HEK293T (cell line): ENCODE data around the gene GAL3ST2.

Experiments used
- CTCF ChIA-PET: fragments of 350-600 bp; formaldehyde crosslinking; extraction: SDS; loops from one replicate; lab custom pipeline; 2021; ENCODE audit warnings: antibody characterized with exemption, inconsistent platforms; lab: Yijun Ruan, JAX
- POLR2A ChIA-PET: fragments of 350-600 bp; formaldehyde crosslinking; extraction: SDS; loops from one replicate; lab custom pipeline; 2020; ENCODE audit warnings: antibody characterized with exemption, inconsistent platforms; lab: Yijun Ruan, JAX
- DNase-seq: peaks from one replicate; pipeline ENCODE4 v3.0.0; 2012; ENCODE audit warnings: mixed read lengths; ENCODE audit errors: extremely low spot score
- ARNT ChIP-seq: fragments of 450-650 bp; IDR thresholded peaks from 2 replicates; pipeline ENCODE4 v1.6.1; 2017; ENCODE audit warnings: mild to moderate bottlenecking
- BHLHE40 ChIP-seq: fragments of 450-650 bp; IDR thresholded peaks from 2 replicates; pipeline ENCODE4 v1.6.1; 2016; ENCODE audit warnings: mild to moderate bottlenecking, moderate library complexity, borderline replicate concordance
- CTBP1 ChIP-seq: fragments of 450-650 bp; IDR thresholded peaks from 2 replicates; pipeline ENCODE4 v1.6.1; 2016; ENCODE audit warnings: borderline replicate concordance
- ELF4 ChIP-seq: fragments of 450-650 bp; IDR thresholded peaks from 2 replicates; pipeline ENCODE4 v1.6.1; 2017; ENCODE audit warnings: antibody characterized with exemption
- FOXA1 ChIP-seq: fragments of 450-650 bp; IDR thresholded peaks from 2 replicates; pipeline ENCODE4 v1.6.1; 2016; ENCODE audit warnings: mild to moderate bottlenecking
- FOXK2 ChIP-seq: fragments of 450-650 bp; IDR thresholded peaks from 2 replicates; pipeline ENCODE4 v1.6.1; 2016; ENCODE audit warnings: mild to moderate bottlenecking
- FOXM1 ChIP-seq: fragments of 450-650 bp; IDR thresholded peaks from 2 replicates; pipeline ENCODE4 v1.6.1; 2017; ENCODE audit warnings: mild to moderate bottlenecking, borderline replicate concordance
- HDGF ChIP-seq: fragments of 450-650 bp; IDR thresholded peaks from 2 replicates; pipeline ENCODE4 v1.6.1; 2017; ENCODE audit warnings: antibody characterized with exemption, borderline replicate concordance
- L3MBTL2 ChIP-seq: fragments of 450-650 bp; conservative IDR thresholded peaks from 2 replicates; pipeline ENCODE4 v1.6.1; 2016; ENCODE audit warnings: mild to moderate bottlenecking
- LEF1 ChIP-seq: fragments of 450-650 bp; IDR thresholded peaks from 2 replicates; pipeline ENCODE4 v1.6.1; 2017; ENCODE audit warnings: mild to moderate bottlenecking, borderline replicate concordance
- NFRKB ChIP-seq: fragments of 450-650 bp; IDR thresholded peaks from 2 replicates; pipeline ENCODE4 v1.6.1; 2016; ENCODE audit warnings: mild to moderate bottlenecking, moderate library complexity
- PKNOX1 ChIP-seq: fragments of 450-650 bp; IDR thresholded peaks from 2 replicates; pipeline ENCODE4 v1.6.1; 2016
- SP1 ChIP-seq: fragments of 450-650 bp; IDR thresholded peaks from 2 replicates; pipeline ENCODE4 v1.6.1; 2017
- SUZ12 ChIP-seq: fragments of 450-650 bp; IDR thresholded peaks from 2 replicates; pipeline ENCODE4 v1.6.1; 2016; ENCODE audit warnings: mild to moderate bottlenecking
- TARDBP ChIP-seq: fragments of 450-650 bp; IDR thresholded peaks from 2 replicates; pipeline ENCODE4 v1.6.1; 2016
- ZNF384 ChIP-seq: fragments of 450-650 bp; IDR thresholded peaks from 2 replicates; pipeline ENCODE4 v1.6.1; 2016

The GAL3ST2 gene

GRCh38 chr2:241764275-241765241 lies 12.1 kb upstream of the GAL3ST2 start:
- ChIA-PET POLR2A (no interaction called here), CTCF (no interaction called here)
- no peak for TF ChIP-seq BHLHE40
- TF ChIP-seq FOXK2, result no peak
- TF ChIP-seq L3MBTL2, result no peak
- TF ChIP-seq NFRKB, result no peak
- TF ChIP-seq ZNF384, result no peak
- no peak for TF ChIP-seq ELF4
- no peak for DNase-seq

- TF ChIP-seq SP1 (no peak), FOXK2 (no peak), PKNOX1 (no peak), TARDBP (no peak), ELF4 (no peak)
- ChIA-PET POLR2A (no interaction called here), CTCF (no interaction called here)
- no peak for DNase-seq
Measured at GRCh38 chr2:241767464-241768250, 9.0 kb upstream of the GAL3ST2 start.

- ChIA-PET CTCF (no interaction called here), POLR2A (no interaction called here)
- TF ChIP-seq TARDBP (no peak), HDGF (no peak), NFRKB (no peak), ARNT (no peak), LEF1 (no peak), ELF4 (no peak), BHLHE40 (no peak), L3MBTL2 (no peak)
Measured at GRCh38 chr2:241768251-241768711, 8.3 kb upstream of the GAL3ST2 start.

GRCh38 chr2:241768850-241769249 lies 7.8 kb upstream of the GAL3ST2 start:
- POLR2A ChIA-PET, result no interaction called here
- TF ChIP-seq PKNOX1 (no peak), NFRKB (no peak), SP1 (no peak), LEF1 (no peak), SUZ12 (no peak), FOXM1 (no peak), ELF4 (no peak), CTBP1 (no peak), ZNF384 (no peak), FOXK2 (no peak), HDGF (no peak), BHLHE40 (no peak), L3MBTL2 (no peak), TARDBP (no peak), ARNT (no peak), FOXA1 (no peak)
- DNase-seq, result no peak
- CTCF ChIA-PET, result no interaction called here

More at GRCh38 chr2:241768251-241768711, 8.3 kb upstream of the GAL3ST2 start:
- DNase-seq, result no peak

GRCh38 chr2:241769819-241770184 lies 6.8 kb upstream of the GAL3ST2 start:
- no peak for TF ChIP-seq FOXK2
- no peak for TF ChIP-seq PKNOX1
- TF ChIP-seq FOXA1, result no peak
- no peak for TF ChIP-seq BHLHE40
- TF ChIP-seq TARDBP, result no peak
- no peak for TF ChIP-seq FOXM1
- no peak for TF ChIP-seq ELF4
- no peak for TF ChIP-seq SP1
- no peak for TF ChIP-seq LEF1
- no peak for TF ChIP-seq ARNT
- no peak for TF ChIP-seq CTBP1
- TF ChIP-seq NFRKB, result no peak
- no peak for TF ChIP-seq SUZ12
- no peak for TF ChIP-seq HDGF
- no peak for TF ChIP-seq ZNF384
- TF ChIP-seq L3MBTL2, result no peak
- no peak for DNase-seq
- CTCF ChIA-PET, result no interaction called here
- POLR2A ChIA-PET, result no interaction called here
